HEK293T (cell line): ENCODE data around the gene SLC41A1.

Experiments used
- BHLHE40 ChIP-seq: fragments of 450-650 bp; IDR thresholded peaks from 2 replicates; pipeline ENCODE4 v1.6.1; 2016; ENCODE audit warnings: mild to moderate bottlenecking, moderate library complexity, borderline replicate concordance
- FOXA1 ChIP-seq: fragments of 450-650 bp; IDR thresholded peaks from 2 replicates; pipeline ENCODE4 v1.6.1; 2016; ENCODE audit warnings: mild to moderate bottlenecking
- FOXK2 ChIP-seq: fragments of 450-650 bp; IDR thresholded peaks from 2 replicates; pipeline ENCODE4 v1.6.1; 2016; ENCODE audit warnings: mild to moderate bottlenecking
- FOXM1 ChIP-seq: fragments of 450-650 bp; IDR thresholded peaks from 2 replicates; pipeline ENCODE4 v1.6.1; 2017; ENCODE audit warnings: mild to moderate bottlenecking, borderline replicate concordance
- HDGF ChIP-seq: fragments of 450-650 bp; IDR thresholded peaks from 2 replicates; pipeline ENCODE4 v1.6.1; 2017; ENCODE audit warnings: antibody characterized with exemption, borderline replicate concordance
- L3MBTL2 ChIP-seq: fragments of 450-650 bp; conservative IDR thresholded peaks from 2 replicates; pipeline ENCODE4 v1.6.1; 2016; ENCODE audit warnings: mild to moderate bottlenecking
- LEF1 ChIP-seq: fragments of 450-650 bp; IDR thresholded peaks from 2 replicates; pipeline ENCODE4 v1.6.1; 2017; ENCODE audit warnings: mild to moderate bottlenecking, borderline replicate concordance
- NFRKB ChIP-seq: fragments of 450-650 bp; IDR thresholded peaks from 2 replicates; pipeline ENCODE4 v1.6.1; 2016; ENCODE audit warnings: mild to moderate bottlenecking, moderate library complexity
- PKNOX1 ChIP-seq: fragments of 450-650 bp; IDR thresholded peaks from 2 replicates; pipeline ENCODE4 v1.6.1; 2016
- SP1 ChIP-seq: fragments of 450-650 bp; IDR thresholded peaks from 2 replicates; pipeline ENCODE4 v1.6.1; 2017
- TARDBP ChIP-seq: fragments of 450-650 bp; IDR thresholded peaks from 2 replicates; pipeline ENCODE4 v1.6.1; 2016
- ZNF384 ChIP-seq: fragments of 450-650 bp; IDR thresholded peaks from 2 replicates; pipeline ENCODE4 v1.6.1; 2016

- TF ChIP-seq NFRKB (no peak), PKNOX1 (no peak), FOXK2 (no peak), SP1 (no peak), BHLHE40 (no peak), TARDBP (no peak), HDGF (no peak), FOXA1 (no peak), FOXM1 (no peak), L3MBTL2 (no peak), ZNF384 (no peak), LEF1 (no peak)
Observed at GRCh38 chr1:205797168-205797567, 15.8 kb downstream of the SLC41A1 start.
